Posterior vena cava (tissue), 2 donors: Measurements from ENCODE around the gene DEDD2. TPM values are rescaled to one million over a fixed set of nuclear protein-coding genes. Genes with fewer than 3 reads are reported as not detected.

Experiments used
- DNase-seq: peaks from one replicate; pipeline ENCODE4 v3.0.0-alpha.2; 2020; ENCODE audit warnings: low spot score
- intact Hi-C, 2 donors: fragments of 100-400 bp; cut with DNase I; formaldehyde crosslinking; loops; one replicate each; pipeline versions ENCODE4 v1.14.1 to v1.14.2; 2022 to 2023
- total RNA-seq, 2 donors: library from RNA; stranded (reverse); fragmentation: NEBNext Ultra II Directional; extraction: Animal tissue kit (Norgen Biotek cat#: 25700); gene quantifications; one replicate each; pipeline ENCODE4 v1.2.1, GENCODE V29; 2021
- donor health status: DM: yes; HTN: yes; CAD: no.
- donor health status: DM: yes; HTN: yes; CAD: no.

Gene DEDD2
- total RNA-seq, 2 donors from 2014 or later, result 12.2 to 13.0 TPM

- no peak for DNase-seq
- intact Hi-C loops, result no loop called here
Measured at GRCh38 chr19:42156571-42156970, 60.9 kb downstream of the DEDD2 start.

GRCh38 chr19:42155796-42156195 is 61.7 kb downstream of the DEDD2 start:
- intact Hi-C loops, result no loop called here
- no peak for DNase-seq

- intact Hi-C loops, result no loop called here
Measured at GRCh38 chr19:42154471-42155323, 62.8 kb downstream of the DEDD2 start.

GRCh38 chr19:42153672-42154433 is 63.6 kb downstream of the DEDD2 start:
- no peak for DNase-seq
- intact Hi-C loops, result loop anchor here in 1 of 2 donors (1.0 kb wide), 1 partner anchor 29 kb away; no protein-coding TSS in a partner anchor

More at GRCh38 chr19:42154471-42155323, 62.8 kb downstream of the DEDD2 start:
- DNase-seq, result no peak

GRCh38 chr19:42152910-42153671 is 64.4 kb downstream of the DEDD2 start:
- intact Hi-C loops, result loop anchor here in 1 of 2 donors (1.0 kb wide), 1 partner anchor 30 kb away; no protein-coding TSS in a partner anchor
- DNase-seq, result no peak

GRCh38 chr19:42151782-42152684 is 65.4 kb downstream of the DEDD2 start:
- DNase-seq, result no peak
- intact Hi-C loops, result no loop called here

GRCh38 chr19:42150911-42151361 is 66.5 kb downstream of the DEDD2 start:
- no peak for DNase-seq
- intact Hi-C loops, result no loop called here

GRCh38 chr19:42150364-42150763 is 67.1 kb downstream of the DEDD2 start:
- no peak for DNase-seq
- intact Hi-C loops, result no loop called here

- intact Hi-C loops, result no loop called here
- no peak for DNase-seq
Measured at GRCh38 chr19:42149447-42150202, 67.9 kb downstream of the DEDD2 start.

Other genes starting within 250 kb of the DEDD2 start
- gene ATP1A3, start 223.4 kb downstream of the DEDD2 start, total RNA-seq, result under 1 TPM in 1 of 2 donors, not detected in 1; 0.19 TPM
- gene GRIK5, start 147.5 kb downstream of the DEDD2 start, total RNA-seq, result 10 to 100 TPM; 11.3 to 13.4 TPM
- 1 to 10 TPM; 7.6 to 9.1 TPM for gene ZNF574, start 141.5 kb downstream of the DEDD2 start, total RNA-seq
- 1 to 10 TPM; 2.1 to 3.1 TPM for gene POU2F2, start 85.2 kb downstream of the DEDD2 start, total RNA-seq
- gene ZNF526, start 2.6 kb upstream of the DEDD2 start, total RNA-seq, result 1 to 10 TPM; 8.2 to 8.7 TPM
- gene GSK3A, start 24.9 kb upstream of the DEDD2 start, total RNA-seq, result 10 to 100 TPM; 29.2 to 35.1 TPM
- gene ERF, start 37.5 kb upstream of the DEDD2 start, total RNA-seq, result 10 to 100 TPM; 47.9 to 54.5 TPM
- gene CIC, start 51.6 kb upstream of the DEDD2 start, total RNA-seq, result 10 to 100 TPM; 57.7 to 79.0 TPM
- gene PRR19, start 84.5 kb upstream of the DEDD2 start, total RNA-seq, result under 1 TPM in 1 of 2 donors, not detected in 1; 0.19 TPM
- gene PAFAH1B3, start 84.9 kb upstream of the DEDD2 start, total RNA-seq, result 1 to 10 TPM; 5.7 to 5.8 TPM
- under 1 TPM in 1 of 2 donors, not detected in 1; 0.14 TPM for gene TMEM145, start 95.6 kb upstream of the DEDD2 start, total RNA-seq
- gene MEGF8, start 108.0 kb upstream of the DEDD2 start, total RNA-seq, result 10 to 100 TPM; 16.8 to 20.4 TPM
- gene CNFN, start 172.6 kb upstream of the DEDD2 start, total RNA-seq, result under 1 TPM; 0.52 to 0.88 TPM
- 1 to 10 TPM; 4.4 to 6.7 TPM for gene LIPE, start 209.7 kb upstream of the DEDD2 start, total RNA-seq
- gene CXCL17, start 225.3 kb upstream of the DEDD2 start, total RNA-seq, result not detected